Lower lobe of right lung (tissue), 2 donors: ENCODE measurements around the gene PPCS. TPM values are rescaled to one million over a fixed set of nuclear protein-coding genes. Genes with fewer than 3 reads are reported as not detected.
A peak's percentile ranks its signal among the peaks of the same experiment; 100 is the strongest.
"Not testable (repeated sequence)": the region's sequence is repeated elsewhere in the genome, so short reads cannot be mapped to it uniquely, and the experiment has no call there.

Experiments
- ATAC-seq, 2 donors: fragments of 200-7000 bp; cut with Tn5 transposase; one replicate each; pipeline ENCODE4 v1.9.1; 2020 to 2022; ENCODE audit warnings: mild to moderate bottlenecking in 2 of 2, moderate library complexity in 2 of 2
- DNase-seq: peaks from one replicate; pipeline ENCODE4 v3.0.0-alpha.2; 2020
- H3K27ac ChIP-seq: fragments of 200-600 bp; one replicate; pipeline ENCODE4 v1.8.0; 2022
- H3K27me3 ChIP-seq: fragments of 200-600 bp; one replicate; pipeline ENCODE4 v1.8.0; 2022; ENCODE audit warnings: low read depth
- H3K36me3 ChIP-seq: fragments of 200-600 bp; one replicate; pipeline ENCODE4 v1.8.0; 2022; ENCODE audit warnings: mild to moderate bottlenecking
- H3K4me1 ChIP-seq: fragments of 200-600 bp; one replicate; pipeline ENCODE4 v1.8.0; 2022
- H3K4me3 ChIP-seq: fragments of 200-600 bp; one replicate; pipeline ENCODE4 v1.8.0; 2022; ENCODE audit warnings: mild to moderate bottlenecking
- H3K9me3 ChIP-seq: fragments of 200-600 bp; one replicate; pipeline ENCODE4 v1.8.0; 2022
- CTCF ChIP-seq: fragments of 200-600 bp; IDR thresholded peaks from one replicate; pipeline ENCODE4 v1.8.0; 2022; ENCODE audit warnings: antibody characterized with exemption, mild to moderate bottlenecking
- intact Hi-C: fragments of 100-400 bp; cut with DNase I; formaldehyde crosslinking; loops from one replicate; pipeline ENCODE4 v1.11.0; 2022
- total RNA-seq: library from RNA; stranded (reverse); fragmentation: NEBNext Ultra II Directional; extraction: Animal tissue kit (Norgen Biotek cat#: 25700); gene quantifications from one replicate; pipeline ENCODE4 v1.2.1, GENCODE V29; 2021
- donor health status: DM: no; HTN: yes; CAD: no; lungs with severe emphysema.

Gene PPCS
- total RNA-seq, 1 donor from 2014 or later = 55.0 TPM

GRCh38 chr1:42463921-42464320, 7.6 kb downstream of the PPCS start:
- Histone ChIP-seq H3K27me3 (no peaks in the 10 kb centered on the region), H3K36me3 (peaks cover 22% of the 10 kb centered on the region), H3K4me1 (peaks cover 19% of the 10 kb centered on the region), H3K27ac (peak overlapping the region; percentile 79), H3K4me3 (peak overlapping the region; percentile 80), H3K9me3 (no peaks in the 10 kb centered on the region)
- no peak for TF ChIP-seq CTCF
- no peak for ATAC-seq
- intact Hi-C loops = no loop called here
- DNase-seq = no peak

- no peaks in the 10 kb centered on the region for H3K27me3 ChIP-seq
- peaks cover 19% of the 10 kb centered on the region for H3K4me1 ChIP-seq
- ATAC-seq = no peak
- DNase-seq = no peak
- no peak overlapping the region for H3K4me3 ChIP-seq
- H3K36me3 ChIP-seq = peaks cover under 1% of the 10 kb centered on the region
- no peaks in the 10 kb centered on the region for H3K9me3 ChIP-seq
- intact Hi-C loops = no loop called here
- H3K27ac ChIP-seq = no peak overlapping the region
- no peak for TF ChIP-seq CTCF
Measured at GRCh38 chr1:42466030-42466429, 9.7 kb downstream of the PPCS start.

- intact Hi-C loops = no loop called here
- no peaks in the 10 kb centered on the region for H3K36me3 ChIP-seq
- H3K27me3 ChIP-seq = no peaks in the 10 kb centered on the region
- ATAC-seq (no peak), DNase-seq (no peak)
- no peaks in the 10 kb centered on the region for H3K9me3 ChIP-seq
- TF ChIP-seq CTCF = no peak
- no peak overlapping the region for H3K27ac ChIP-seq
- no peaks in the 10 kb centered on the region for H3K4me1 ChIP-seq
- H3K4me3 ChIP-seq = no peak overlapping the region
Measured at GRCh38 chr1:42469727-42470126, 13.4 kb downstream of the PPCS start.

- ATAC-seq (no peak), DNase-seq (no peak)
- H3K4me3 ChIP-seq = no peak overlapping the region
- no peaks in the 10 kb centered on the region for H3K4me1 ChIP-seq
- no peak for TF ChIP-seq CTCF
- peaks cover 10% of the 10 kb centered on the region for H3K36me3 ChIP-seq
- H3K9me3 ChIP-seq = no peaks in the 10 kb centered on the region
- no peaks in the 10 kb centered on the region for H3K27me3 ChIP-seq
- intact Hi-C loops = no loop called here
- H3K27ac ChIP-seq = no peak overlapping the region
Measured at GRCh38 chr1:42476605-42477004, 20.3 kb downstream of the PPCS start.

- DNase-seq, ATAC-seq, H3K27ac ChIP-seq, H3K9me3 ChIP-seq, H3K36me3 ChIP-seq, intact Hi-C loops, H3K4me3 ChIP-seq, H3K4me1 ChIP-seq, H3K27me3 ChIP-seq: not testable (repeated sequence)
Measured at GRCh38 chr1:42477354-42477753, 21.0 kb downstream of the PPCS start.

- Histone ChIP-seq H3K36me3 (peaks cover 13% of the 10 kb centered on the region), H3K9me3 (no peaks in the 10 kb centered on the region), H3K4me1 (no peaks in the 10 kb centered on the region), H3K27ac (no peak overlapping the region), H3K4me3 (no peak overlapping the region), H3K27me3 (no peaks in the 10 kb centered on the region)
- intact Hi-C loops = no loop called here
- ATAC-seq = no peak
- no peak for DNase-seq
- TF ChIP-seq CTCF = no peak
Measured at GRCh38 chr1:42477775-42478174, 21.4 kb downstream of the PPCS start.
